Natural killer cell (primary cell): ENCODE measurements around the gene LRRC56. TPM values are rescaled to one million over a fixed set of nuclear protein-coding genes. Genes with fewer than 3 reads are reported as not detected.

Experiments
- ATAC-seq, 3 donors: fragments of 150-1000 bp in 2 of 3; fragments of 200-7000 bp in 1 of 3; cut with Tn5 transposase; 1 replicate in 1 of 3; 2 replicates in 2 of 3; pipeline ENCODE4 v1.10.0; 2021; ENCODE audit warnings: mild to moderate bottlenecking in 2 of 3, moderate library complexity in 2 of 3
- DNase-seq, 2 donors: peaks; one replicate each; pipeline versions ENCODE4 v3.0.0 to v3.0.0-alpha.2; 2013 to 2021; ENCODE audit warnings: mixed read lengths in 1 of 2
- H3K27ac ChIP-seq: one replicate; pipeline ENCODE4 v1.5.1; 2013; ENCODE audit warnings: mild to moderate bottlenecking, low read length
- H3K27me3 ChIP-seq: one replicate; pipeline ENCODE4 v1.6.1; 2013; ENCODE audit warnings: low read length; ENCODE audit not compliant: control insufficient read depth, insufficient read depth
- H3K36me3 ChIP-seq: one replicate; pipeline ENCODE4 v1.6.1; 2013; ENCODE audit warnings: low read length; ENCODE audit not compliant: control insufficient read depth, insufficient read depth
- H3K4me1 ChIP-seq: one replicate; pipeline ENCODE4 v1.6.1; 2013; ENCODE audit warnings: low read length; ENCODE audit not compliant: control insufficient read depth, insufficient read depth
- H3K4me3 ChIP-seq: one replicate; pipeline ENCODE4 v1.5.1; 2013; ENCODE audit warnings: low read length
- H3K9me3 ChIP-seq: one replicate; pipeline ENCODE4 v1.6.1; 2013; ENCODE audit warnings: low read length; ENCODE audit not compliant: control insufficient read depth, insufficient read depth
- H3K27ac Mint-ChIP-seq, 2 donors: one replicate each; pipeline ENCODE4 v1.8.0; 2022; ENCODE audit warnings: mild to moderate bottlenecking in 2 of 2, mixed read lengths in 2 of 2, moderate library complexity in 1 of 2
- H3K27me3 Mint-ChIP-seq, 2 donors: one replicate each; pipeline ENCODE4 v1.8.0; 2022; ENCODE audit warnings: low read depth in 2 of 2, mixed read lengths in 2 of 2
- H3K36me3 Mint-ChIP-seq: one replicate; pipeline ENCODE4 v1.8.0; 2022; ENCODE audit warnings: mixed read lengths
- H3K4me1 Mint-ChIP-seq, 2 donors: one replicate each; pipeline ENCODE4 v1.8.0; 2022; ENCODE audit warnings: mixed read lengths in 2 of 2
- H3K4me3 Mint-ChIP-seq: one replicate; pipeline ENCODE4 v1.8.0; 2022; ENCODE audit warnings: mild to moderate bottlenecking, moderate library complexity, mixed read lengths
- H3K9me3 Mint-ChIP-seq, 2 donors: one replicate each; pipeline ENCODE4 v1.8.0; 2022; ENCODE audit warnings: mixed read lengths in 2 of 2
- WGBS: methylation state at CpG from one replicate; pipeline ENCODE4 v1.1.7; 2013; ENCODE audit warnings: missing lambda C conversion rate; ENCODE audit not compliant: insufficient coverage; 5-methylcytosine and 5-hydroxymethylcytosine counted together
- intact Hi-C: fragments of 100-400 bp; cut with micrococcal nuclease; formaldehyde crosslinking; loops from one replicate; pipeline ENCODE4 v1.14.2; 2022
- total RNA-seq, 4 donors: library from RNA; stranded (reverse); fragments of 120-200 nt in 1 of 4; gene quantifications; one replicate each; pipeline versions ENCODE4 v1.2.3 to v1.2.4, GENCODE V29; 2013 to 2022
- TF ChIP-seq, protein P1 (sequence below): fragments of 200-600 bp; IDR thresholded peaks from one replicate; pipeline ENCODE4 v1.8.0; 2022; ENCODE audit warnings: antibody characterized with exemption

The LRRC56 gene
- total RNA-seq, 3 donors from 2014 or later (not counting 1 experiment from before 2014, with no cell fraction given), result 1.5 to 2.4 (median 2.2) TPM

DNA sequence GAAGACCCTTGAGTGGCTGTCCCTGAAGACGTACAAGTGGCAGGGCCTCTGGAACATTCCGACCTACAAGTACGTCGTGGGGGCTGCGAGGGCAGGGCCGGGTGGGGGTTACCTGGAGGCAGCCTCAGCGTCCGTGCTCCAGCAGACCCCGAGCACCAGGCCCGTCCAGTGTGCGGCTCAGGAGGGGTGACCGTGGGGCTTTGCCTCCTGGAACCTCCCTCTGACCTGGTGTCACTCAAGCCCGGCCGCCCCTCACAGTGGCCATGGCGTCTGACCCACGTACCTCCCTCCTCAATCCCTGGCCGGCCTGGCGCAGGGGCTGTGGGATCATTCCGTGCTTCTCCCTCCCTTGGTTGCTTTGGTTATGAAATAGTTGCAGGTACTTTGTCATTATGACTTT is 48.7 kb upstream of the LRRC56 start:
- TF ChIP-seq, protein P1, sequence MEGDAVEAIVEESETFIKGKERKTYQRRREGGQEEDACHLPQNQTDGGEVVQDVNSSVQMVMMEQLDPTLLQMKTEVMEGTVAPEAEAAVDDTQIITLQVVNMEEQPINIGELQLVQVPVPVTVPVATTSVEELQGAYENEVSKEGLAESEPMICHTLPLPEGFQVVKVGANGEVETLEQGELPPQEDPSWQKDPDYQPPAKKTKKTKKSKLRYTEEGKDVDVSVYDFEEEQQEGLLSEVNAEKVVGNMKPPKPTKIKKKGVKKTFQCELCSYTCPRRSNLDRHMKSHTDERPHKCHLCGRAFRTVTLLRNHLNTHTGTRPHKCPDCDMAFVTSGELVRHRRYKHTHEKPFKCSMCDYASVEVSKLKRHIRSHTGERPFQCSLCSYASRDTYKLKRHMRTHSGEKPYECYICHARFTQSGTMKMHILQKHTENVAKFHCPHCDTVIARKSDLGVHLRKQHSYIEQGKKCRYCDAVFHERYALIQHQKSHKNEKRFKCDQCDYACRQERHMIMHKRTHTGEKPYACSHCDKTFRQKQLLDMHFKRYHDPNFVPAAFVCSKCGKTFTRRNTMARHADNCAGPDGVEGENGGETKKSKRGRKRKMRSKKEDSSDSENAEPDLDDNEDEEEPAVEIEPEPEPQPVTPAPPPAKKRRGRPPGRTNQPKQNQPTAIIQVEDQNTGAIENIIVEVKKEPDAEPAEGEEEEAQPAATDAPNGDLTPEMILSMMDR, result no peak
- no peaks in the 10 kb centered on the region for H3K27me3 Mint-ChIP-seq
- H3K4me1 Mint-ChIP-seq, result no peaks in the 10 kb centered on the region
- ATAC-seq (no peak), DNase-seq (no peak)
- H3K4me3 Mint-ChIP-seq, result no peak overlapping the region
- Histone ChIP-seq H3K36me3 (peaks cover 5% of the 10 kb centered on the region), H3K4me1 (no peaks in the 10 kb centered on the region), H3K27me3 (no peaks in the 10 kb centered on the region), H3K27ac (no peak overlapping the region), H3K9me3 (no peaks in the 10 kb centered on the region), H3K4me3 (no peak overlapping the region)
- no peaks in the 10 kb centered on the region for H3K9me3 Mint-ChIP-seq
- intact Hi-C loops, result no loop called here
- WGBS, result 98% methylated on average over 19 of the region's 19 CpGs
- H3K27ac Mint-ChIP-seq, result no peak overlapping the region
- H3K36me3 Mint-ChIP-seq, result no peaks in the 10 kb centered on the region

DNA sequence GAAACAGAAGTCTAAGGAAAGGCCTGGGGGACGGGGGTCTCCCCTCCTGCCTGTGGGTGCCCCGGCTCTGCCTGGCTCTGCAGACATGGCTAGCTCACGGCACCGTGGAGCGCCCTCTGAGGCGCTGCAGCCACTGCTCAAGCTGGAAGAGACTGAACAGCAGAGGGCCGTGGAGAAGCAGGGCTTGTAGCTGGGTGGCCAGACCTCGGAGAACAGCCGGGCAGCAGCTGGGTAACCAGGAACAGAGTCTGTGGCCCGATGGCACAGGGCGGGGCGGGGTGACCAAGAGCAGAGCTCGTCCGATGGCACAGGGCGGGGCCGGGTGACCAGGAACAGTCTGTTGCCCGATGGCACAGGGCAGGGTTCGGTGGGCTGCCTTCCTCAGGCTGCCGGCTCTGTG is 48.3 kb upstream of the LRRC56 start:
- Histone ChIP-seq H3K36me3 (peaks cover 5% of the 10 kb centered on the region), H3K27me3 (no peaks in the 10 kb centered on the region), H3K9me3 (no peaks in the 10 kb centered on the region), H3K4me1 (no peaks in the 10 kb centered on the region), H3K27ac (no peak overlapping the region), H3K4me3 (no peak overlapping the region)
- no peak overlapping the region for H3K4me3 Mint-ChIP-seq
- H3K36me3 Mint-ChIP-seq, result no peaks in the 10 kb centered on the region
- TF ChIP-seq, protein P1, result no peak
- DNase-seq (no peak), ATAC-seq (no peak)
- no peaks in the 10 kb centered on the region for H3K27me3 Mint-ChIP-seq
- no peaks in the 10 kb centered on the region for H3K4me1 Mint-ChIP-seq
- WGBS, result 97% methylated on average over 19 of the region's 19 CpGs
- intact Hi-C loops, result no loop called here
- no peaks in the 10 kb centered on the region for H3K9me3 Mint-ChIP-seq
- no peak overlapping the region for H3K27ac Mint-ChIP-seq

DNA sequence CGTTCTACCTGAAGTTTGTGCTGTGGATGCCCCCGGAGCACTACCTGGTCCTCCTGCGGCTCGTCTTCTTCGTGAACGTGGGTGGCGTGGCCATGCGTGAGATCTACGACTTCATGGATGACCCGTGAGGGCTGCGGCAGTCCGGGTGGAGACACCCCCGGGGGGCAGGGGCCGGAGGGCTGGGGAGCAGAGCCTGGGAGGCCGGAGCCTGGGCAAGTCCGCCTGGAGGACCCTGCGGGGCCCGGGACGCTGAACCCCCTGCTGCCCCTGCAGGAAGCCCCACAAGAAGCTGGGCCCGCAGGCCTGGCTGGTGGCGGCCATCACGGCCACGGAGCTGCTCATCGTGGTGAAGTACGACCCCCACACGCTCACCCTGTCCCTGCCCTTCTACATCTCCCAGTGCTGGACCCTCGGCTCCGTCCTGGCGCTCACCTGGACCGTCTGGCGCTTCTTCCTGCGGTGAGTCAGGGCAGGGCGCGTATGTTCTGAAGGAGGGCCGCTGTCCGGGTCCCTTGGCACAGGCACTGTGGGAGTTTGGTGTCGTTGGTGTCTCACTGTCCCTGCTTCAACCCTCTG is 47.6 kb upstream of the LRRC56 start:
- TF ChIP-seq, protein P1, result no peak
- Histone ChIP-seq H3K4me1 (no peaks in the 10 kb centered on the region), H3K9me3 (no peaks in the 10 kb centered on the region), H3K27ac (no peak overlapping the region), H3K27me3 (no peaks in the 10 kb centered on the region), H3K36me3 (peaks cover 10% of the 10 kb centered on the region), H3K4me3 (no peak overlapping the region)
- DNase-seq (no peak), ATAC-seq (no peak)
- Mint-ChIP-seq H3K4me3 (no peak overlapping the region), H3K27me3 (no peaks in the 10 kb centered on the region), H3K36me3 (no peaks in the 10 kb centered on the region), H3K27ac (no peak overlapping the region), H3K9me3 (no peaks in the 10 kb centered on the region), H3K4me1 (no peaks in the 10 kb centered on the region)
- intact Hi-C loops, result no loop called here
- 95% methylated on average over 37 of the region's 37 CpGs for WGBS
